K562 (cell line): ENCODE measurements around the gene WFDC9. TPM values are rescaled to one million over a fixed set of nuclear protein-coding genes. Genes with fewer than 3 reads are reported as not detected.

Source experiments
- ATAC-seq: fragments of 200-7000 bp; cut with Tn5 transposase; 3 replicates; pipeline ENCODE4 v1.9.1; 2020; ENCODE audit warnings: moderate library complexity
- BruUV-seq: library from RNA; stranded (reverse); fragments of 400-500 nt; replicated peaks from 2 replicates; lab custom pipeline; 2021; lab: Mats Ljungman, UMichigan
- CTCF ChIA-PET: fragments of 300-600 bp; formaldehyde crosslinking; extraction: SDS; loops from one replicate; lab custom pipeline; 2021; ENCODE audit warnings: low intra/inter-chr PET ratio; lab: Yijun Ruan, JAX
- POLR2A ChIA-PET: fragments of 300-600, 350-650 bp; sonication (Branson Sonifier 250); formaldehyde crosslinking; extraction: SDS; loops from one replicate; lab custom pipeline; 2021; ENCODE audit warnings: antibody characterized with exemption, inconsistent platforms; lab: Yijun Ruan, JAX
- DNase-seq, 4 experiments: peaks; one replicate each; pipeline versions ENCODE4 v3.0.0 to v3.0.0-alpha.2; 2011 to 2018; ENCODE audit warnings: low spot score in 3 of 4, mixed read lengths in 3 of 4; ENCODE audit errors: extremely low read depth in 1 of 4
- FAIRE-seq: peaks from 2 replicates; lab custom pipeline; 2011; peaks lifted over from hg19 to GRCh38; lab: Jason Lieb, UNC
- H2AFZ ChIP-seq: 2 replicates; pipeline ENCODE4 v1.6.0; 2011; ENCODE audit warnings: low read depth, low read length, control low read depth, inconsistent platforms
- H3K27ac ChIP-seq: fragments of 200-600 bp; 3 replicates; pipeline ENCODE4 v1.8.0; 2011; ENCODE audit warnings: low read depth, mild to moderate bottlenecking, control low read depth, inconsistent platforms, low read length, moderate library complexity, mixed read lengths; ENCODE audit errors: extremely low read depth
- H3K27me3 ChIP-seq, 2 experiments: fragments of 300-600 bp in 1 of 2; 2 replicates in 1 of 2; 3 replicates in 1 of 2; pipeline versions ENCODE4 v1.6.0 to v1.8.0; 2011; ENCODE audit warnings: inconsistent platforms in 2 of 2, low read length in 2 of 2, mild to moderate bottlenecking in 1 of 2, mixed read lengths in 1 of 2, moderate library complexity in 1 of 2; ENCODE audit not compliant: control insufficient read depth in 2 of 2, insufficient read depth in 2 of 2
- H3K36me3 ChIP-seq: fragments of 300-600 bp; 3 replicates; pipeline ENCODE4 v1.8.0; 2011; ENCODE audit warnings: mild to moderate bottlenecking, low read length, inconsistent platforms; ENCODE audit not compliant: control insufficient read depth, insufficient read depth
- H3K4me1 ChIP-seq, 2 experiments: fragments of 200-600 bp in 1 of 2; replicated peaks in 1 of 2; 2 replicates in 1 of 2; 3 replicates in 1 of 2; pipeline versions ENCODE4 v1.5.1 to v1.8.0; 2011; ENCODE audit warnings: inconsistent platforms in 2 of 2, low read length in 2 of 2, mild to moderate bottlenecking in 1 of 2, mixed read lengths in 1 of 2, moderate library complexity in 1 of 2; ENCODE audit not compliant: control insufficient read depth in 2 of 2, insufficient read depth in 2 of 2
- H3K4me2 ChIP-seq: 2 replicates; pipeline ENCODE4 v1.6.1; 2011; ENCODE audit warnings: low read length, control low read depth, inconsistent platforms, mixed read lengths; ENCODE audit not compliant: insufficient read depth
- H3K4me3 ChIP-seq: fragments of 200-600 bp; sonication (generic), shearing (Covaris generic); 2 replicates; pipeline ENCODE4 v1.5.1; 2016; ENCODE audit warnings: control low read depth, inconsistent platforms
- H3K79me2 ChIP-seq: fragments of 200-600 bp; 3 replicates; pipeline ENCODE4 v1.8.0; 2011; ENCODE audit warnings: low read length, inconsistent platforms; ENCODE audit not compliant: control insufficient read depth, insufficient read depth
- H3K9ac ChIP-seq, 2 experiments: 2 replicates each; pipeline versions ENCODE4 v1.6.0 to v1.6.1; 2011; ENCODE audit warnings: low read depth in 2 of 2, low read length in 2 of 2, control low read depth in 1 of 2, inconsistent platforms in 1 of 2, mild to moderate bottlenecking in 1 of 2, mixed read lengths in 1 of 2; ENCODE audit not compliant: insufficient read depth in 1 of 2
- H3K9me1 ChIP-seq: one replicate; pipeline ENCODE4 v1.6.0; 2011; ENCODE audit warnings: inconsistent platforms, mild to moderate bottlenecking, low read length, moderate library complexity; ENCODE audit not compliant: control insufficient read depth, insufficient read depth
- H3K9me3 ChIP-seq: replicated peaks from 2 replicates; pipeline ENCODE4 v1.5.1; 2011; ENCODE audit warnings: low read depth, low read length, inconsistent platforms; ENCODE audit not compliant: control insufficient read depth, insufficient read depth
- H4K20me1 ChIP-seq: replicated peaks from 2 replicates; pipeline ENCODE4 v1.6.1; 2011; ENCODE audit warnings: low read length, inconsistent platforms, mixed read lengths; ENCODE audit not compliant: control insufficient read depth, insufficient read depth
- ELF2 ChIP-seq: fragments of 250-450 bp; sonication (Bioruptor Pico); IDR thresholded peaks from 2 replicates; pipeline ENCODE4 v1.5.0; 2021; ENCODE audit warnings: mild to moderate bottlenecking
- PPARD ChIP-seq: fragments of 250-450 bp; sonication (Bioruptor Pico); IDR thresholded peaks from 2 replicates; pipeline ENCODE4 v1.8.0; 2022; ENCODE audit warnings: inconsistent platforms, mild to moderate bottlenecking, moderate library complexity
- RHOXF2B ChIP-seq: fragments of 250-450 bp; sonication (Bioruptor Pico); conservative IDR thresholded peaks from 2 replicates; pipeline ENCODE4 v1.5.1; 2021
- SP1 ChIP-seq: sonication (generic); formaldehyde crosslinking; IDR thresholded peaks from 2 replicates; pipeline ENCODE4 v1.8.1; 2022; ENCODE audit warnings: mild to moderate bottlenecking, missing genetic modification reagents
- ZBTB17 ChIP-seq: fragments of 450-650 bp; formaldehyde crosslinking; IDR thresholded peaks from 2 replicates; pipeline ENCODE4 v1.4.0; 2020; ENCODE audit warnings: mild to moderate bottlenecking
- ZNF232 ChIP-seq: sonication (generic); formaldehyde crosslinking; IDR thresholded peaks from 2 replicates; pipeline ENCODE4 v1.8.0; 2022; ENCODE audit warnings: mild to moderate bottlenecking, missing genetic modification reagents
- in situ Hi-C: fragments of 300-500 bp; cut with MboI; formaldehyde crosslinking; loops from 4 replicates; pipeline ENCODE4 v1.15.0; 2018; ENCODE audit warnings: inconsistent platforms, mixed read lengths
- intact Hi-C: fragments of 100-400 bp; cut with micrococcal nuclease; formaldehyde crosslinking; loops from 2 replicates; pipeline ENCODE4 v1.14.2; 2022
- polyA plus RNA-seq, 8 experiments: library from polyadenylated mRNA; depleted of rRNA in 4 of 8; stranded (reverse) in 5 of 8; unstranded in 3 of 8; fragments of >200 nt; fragmentation: Nextera tagmentation in 2 of 8; fragmentation: Illumina TruSeq in 1 of 8; extraction: Ambion mirVana in 2 of 8; extraction: Trizol in 1 of 8; gene quantifications; 2 replicates each; pipeline versions ENCODE4 v1.2.1 to v1.2.3, GENCODE V29; 2011 to 2014; ENCODE audit warnings: inconsistent platforms in 1 of 8, missing spikeins in 1 of 8
- total RNA-seq, 7 experiments: library from RNA; depleted of rRNA in 6 of 7; stranded (reverse); fragments of >200 nt in 6 of 7; fragmentation: Illumina TruSeq in 2 of 7; extraction: Trizol in 2 of 7; gene quantifications; 2 replicates each; pipeline versions ENCODE4 v1.2.1 to v1.2.3, GENCODE V29; 2011 to 2021; ENCODE audit warnings: low replicate concordance in 1 of 7
- TF ChIP-seq, protein P1 (sequence below), 2 experiments: fragments of 450-650 bp in 1 of 2; sonication (generic) in 1 of 2; formaldehyde crosslinking; conservative IDR thresholded peaks; 2 replicates each; pipeline versions ENCODE4 v1.4.0 to v1.8.1; 2020 to 2022; ENCODE audit warnings: mild to moderate bottlenecking in 1 of 2, missing genetic modification reagents in 1 of 2
- TF ChIP-seq, protein P2 (sequence below): sonication (generic); formaldehyde crosslinking; IDR thresholded peaks from 2 replicates; pipeline ENCODE4 v1.8.0; 2022; ENCODE audit warnings: missing genetic modification reagents, mild to moderate bottlenecking, moderate library complexity, borderline replicate concordance

WFDC9 gene
- total and polyA plus RNA-seq, 9 of the 15 experiments (the other 6 are each of a cell fraction or from before 2014, with no cell fraction given): not detected

DNA sequence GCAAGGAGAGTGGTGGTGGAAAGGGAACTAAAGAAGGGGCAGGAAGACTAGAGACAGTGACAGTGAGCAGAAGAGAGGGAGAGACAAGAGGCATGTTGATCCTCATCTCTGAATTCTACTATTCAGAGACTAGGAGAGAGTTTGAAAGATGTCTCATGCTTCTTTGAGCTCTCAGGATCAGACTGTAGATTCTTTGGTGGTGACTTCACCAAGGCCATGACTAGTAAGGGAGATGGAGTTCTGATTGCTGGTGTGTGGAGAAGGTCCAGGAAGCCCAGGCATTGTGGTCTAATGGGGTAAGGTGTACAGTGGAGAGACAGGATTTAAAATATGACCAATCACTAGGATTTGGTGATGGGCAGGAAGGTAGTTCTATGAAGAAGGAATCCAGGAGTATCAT, 713 bp downstream of the WFDC9 start:
- FAIRE-seq (no peak), ATAC-seq (no peak), DNase-seq (no peak)
- CTCF ChIA-PET: no interaction called here
- Histone ChIP-seq H3K9ac (no peak overlapping the region), H3K79me2 (no peaks in the 10 kb centered on the region), H3K36me3 (no peaks in the 10 kb centered on the region), H3K4me1 (no peaks in the 10 kb centered on the region), H3K4me2 (no peak overlapping the region), H3K27ac (no peak overlapping the region), H3K9me1 (no peaks in the 10 kb centered on the region), H3K9me3 (no peaks in the 10 kb centered on the region), H4K20me1 (no peaks in the 10 kb centered on the region; the same call in 1 of the 2 replicates), H2AFZ (no peak overlapping the region), H3K27me3 (no peaks in the 10 kb centered on the region), H3K4me3 (no peak overlapping the region)
- BruUV-seq: no TSS peak
- POLR2A ChIA-PET: interaction anchor here (0.6 to 1.0 kb wide), 4 partner anchors 11 to 152 kb away, joined by 3 read pairs; no protein-coding TSS in a partner anchor
- TF ChIP-seq, protein P1, sequence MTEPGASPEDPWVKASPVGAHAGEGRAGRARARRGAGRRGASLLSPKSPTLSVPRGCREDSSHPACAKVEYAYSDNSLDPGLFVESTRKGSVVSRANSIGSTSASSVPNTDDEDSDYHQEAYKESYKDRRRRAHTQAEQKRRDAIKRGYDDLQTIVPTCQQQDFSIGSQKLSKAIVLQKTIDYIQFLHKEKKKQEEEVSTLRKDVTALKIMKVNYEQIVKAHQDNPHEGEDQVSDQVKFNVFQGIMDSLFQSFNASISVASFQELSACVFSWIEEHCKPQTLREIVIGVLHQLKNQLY (CRISPR knock-in tag; conservative IDR thresholded peaks at IDR 0.05): no peak
- TF ChIP-seq ZNF232 (CRISPR knock-in tag): no peak
- no peak for TF ChIP-seq ELF2
- no peak for TF ChIP-seq SP1 (CRISPR knock-in tag)
- TF ChIP-seq PPARD: no peak
- TF ChIP-seq, protein P2, sequence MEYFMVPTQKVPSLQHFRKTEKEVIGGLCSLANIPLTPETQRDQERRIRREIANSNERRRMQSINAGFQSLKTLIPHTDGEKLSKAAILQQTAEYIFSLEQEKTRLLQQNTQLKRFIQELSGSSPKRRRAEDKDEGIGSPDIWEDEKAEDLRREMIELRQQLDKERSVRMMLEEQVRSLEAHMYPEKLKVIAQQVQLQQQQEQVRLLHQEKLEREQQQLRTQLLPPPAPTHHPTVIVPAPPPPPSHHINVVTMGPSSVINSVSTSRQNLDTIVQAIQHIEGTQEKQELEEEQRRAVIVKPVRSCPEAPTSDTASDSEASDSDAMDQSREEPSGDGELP: no peak
- TF ChIP-seq RHOXF2B (CRISPR knock-in tag): no peak
- no peak for TF ChIP-seq ZBTB17 (CRISPR knock-in tag)
- intact Hi-C loops (no loop called here), in situ Hi-C loops (no loop called here)
